ENCODE results near the gene CEACAM5.

Gene CEACAM5

GRCh38 chr19:41740415-41741243 lies 32.2 kb downstream of the CEACAM5 start:
- H2AFZ ChIP-seq (ENCODE audit: low read length) = no peak overlapping the region
- H3K36me3 ChIP-seq (ENCODE audit: insufficient read depth, low read length) = no peaks in the 10 kb centered on the region
- H3K27ac ChIP-seq (ENCODE audit: low read depth, low read length, poor library complexity, severe bottlenecking) = no peak overlapping the region
- H4K20me1 ChIP-seq (ENCODE audit: insufficient read depth, low read length) = no peaks in the 10 kb centered on the region
- no peaks in the 10 kb centered on the region for H3K9me2 ChIP-seq (ENCODE audit: low read depth, low read length)
- no peaks in the 10 kb centered on the region for H3K4me1 ChIP-seq (ENCODE audit: insufficient read depth, low read length, severe bottlenecking)
- no peak for TF ChIP-seq EZH2 (IDR thresholded peaks at IDR 0.05; ENCODE audit: borderline replicate concordance, low read length)
- TF ChIP-seq, protein P1, sequence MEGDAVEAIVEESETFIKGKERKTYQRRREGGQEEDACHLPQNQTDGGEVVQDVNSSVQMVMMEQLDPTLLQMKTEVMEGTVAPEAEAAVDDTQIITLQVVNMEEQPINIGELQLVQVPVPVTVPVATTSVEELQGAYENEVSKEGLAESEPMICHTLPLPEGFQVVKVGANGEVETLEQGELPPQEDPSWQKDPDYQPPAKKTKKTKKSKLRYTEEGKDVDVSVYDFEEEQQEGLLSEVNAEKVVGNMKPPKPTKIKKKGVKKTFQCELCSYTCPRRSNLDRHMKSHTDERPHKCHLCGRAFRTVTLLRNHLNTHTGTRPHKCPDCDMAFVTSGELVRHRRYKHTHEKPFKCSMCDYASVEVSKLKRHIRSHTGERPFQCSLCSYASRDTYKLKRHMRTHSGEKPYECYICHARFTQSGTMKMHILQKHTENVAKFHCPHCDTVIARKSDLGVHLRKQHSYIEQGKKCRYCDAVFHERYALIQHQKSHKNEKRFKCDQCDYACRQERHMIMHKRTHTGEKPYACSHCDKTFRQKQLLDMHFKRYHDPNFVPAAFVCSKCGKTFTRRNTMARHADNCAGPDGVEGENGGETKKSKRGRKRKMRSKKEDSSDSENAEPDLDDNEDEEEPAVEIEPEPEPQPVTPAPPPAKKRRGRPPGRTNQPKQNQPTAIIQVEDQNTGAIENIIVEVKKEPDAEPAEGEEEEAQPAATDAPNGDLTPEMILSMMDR (IDR thresholded peaks at IDR 0.05; ENCODE audit: low read length) = no peak
- no peak overlapping the region for H3K4me3 ChIP-seq (ENCODE audit: low read depth, low read length, poor library complexity, severe bottlenecking)
- H3K27me3 ChIP-seq (ENCODE audit: insufficient read depth, low read length) = no peaks in the 10 kb centered on the region
- H3K4me2 ChIP-seq (ENCODE audit: low read length) = no peak overlapping the region
- no peaks in the 10 kb centered on the region for H3F3A ChIP-seq (ENCODE audit: insufficient read depth, low read length)
- no peaks in the 10 kb centered on the region for H3K79me2 ChIP-seq (ENCODE audit: insufficient read depth, low read length)
- no peaks in the 10 kb centered on the region for H3K9me3 ChIP-seq (ENCODE audit: low read length)
- H3K9ac ChIP-seq (ENCODE audit: low read length) = no peak overlapping the region

- H3K36me3 ChIP-seq (ENCODE audit: insufficient read depth, low read length) = no peaks in the 10 kb centered on the region
- H3K27me3 ChIP-seq (ENCODE audit: insufficient read depth, low read length) = no peaks in the 10 kb centered on the region
Measured at GRCh38 chr19:41741244-41741554, 32.8 kb downstream of the CEACAM5 start.

GRCh38 chr19:41744850-41745249 lies 36.4 kb downstream of the CEACAM5 start:
- no peak for TF ChIP-seq EZH2 (IDR thresholded peaks at IDR 0.05; ENCODE audit: borderline replicate concordance, low read length)
- TF ChIP-seq, protein P1 (IDR thresholded peaks at IDR 0.05; ENCODE audit: low read length) = no peak
- Histone ChIP-seq H2AFZ (ENCODE audit: low read length) (no peak overlapping the region), H3K9me3 (ENCODE audit: low read length) (no peaks in the 10 kb centered on the region), H3K9ac (ENCODE audit: low read length) (no peak overlapping the region), H3F3A (ENCODE audit: insufficient read depth, low read length) (no peaks in the 10 kb centered on the region), H3K9me2 (ENCODE audit: low read depth, low read length) (no peaks in the 10 kb centered on the region), H3K36me3 (ENCODE audit: insufficient read depth, low read length) (no peaks in the 10 kb centered on the region), H3K79me2 (ENCODE audit: insufficient read depth, low read length) (no peaks in the 10 kb centered on the region), H3K27ac (ENCODE audit: low read depth, low read length, poor library complexity, severe bottlenecking) (no peak overlapping the region), H3K4me3 (ENCODE audit: low read depth, low read length, poor library complexity, severe bottlenecking) (no peak overlapping the region), H3K27me3 (ENCODE audit: insufficient read depth, low read length) (no peaks in the 10 kb centered on the region), H3K4me1 (ENCODE audit: insufficient read depth, low read length, severe bottlenecking) (no peaks in the 10 kb centered on the region), H4K20me1 (ENCODE audit: insufficient read depth, low read length) (no peaks in the 10 kb centered on the region), H3K4me2 (ENCODE audit: low read length) (no peak overlapping the region)

More at GRCh38 chr19:41741244-41741554, 32.8 kb downstream of the CEACAM5 start:
- Histone ChIP-seq H3F3A (ENCODE audit: insufficient read depth, low read length) (no peaks in the 10 kb centered on the region), H3K4me2 (ENCODE audit: low read length) (no peak overlapping the region), H3K9me3 (ENCODE audit: low read length) (no peaks in the 10 kb centered on the region), H3K9me2 (ENCODE audit: low read depth, low read length) (no peaks in the 10 kb centered on the region), H3K4me1 (ENCODE audit: insufficient read depth, low read length, severe bottlenecking) (no peaks in the 10 kb centered on the region), H3K4me3 (ENCODE audit: low read depth, low read length, poor library complexity, severe bottlenecking) (no peak overlapping the region), H3K27ac (ENCODE audit: low read depth, low read length, poor library complexity, severe bottlenecking) (no peak overlapping the region), H2AFZ (ENCODE audit: low read length) (no peak overlapping the region), H3K9ac (ENCODE audit: low read length) (no peak overlapping the region), H4K20me1 (ENCODE audit: insufficient read depth, low read length) (no peaks in the 10 kb centered on the region), H3K79me2 (ENCODE audit: insufficient read depth, low read length) (no peaks in the 10 kb centered on the region)
- TF ChIP-seq EZH2 (IDR thresholded peaks at IDR 0.05; ENCODE audit: borderline replicate concordance, low read length) = no peak
- TF ChIP-seq, protein P1 (IDR thresholded peaks at IDR 0.05; ENCODE audit: low read length) = no peak
